Panc1 (cell line): Measurements from ENCODE around the gene FKBP1A. TPM values are rescaled to one million over a fixed set of nuclear protein-coding genes. Genes with fewer than 3 reads are reported as not detected.

Experiments
- ATAC-seq: fragments of 200-7000 bp; cut with Tn5 transposase; 2 replicates; pipeline ENCODE4 v1.9.1; 2020; ENCODE audit warnings: mild to moderate bottlenecking, moderate library complexity
- BruUV-seq: library from RNA; stranded (reverse); fragments of 400-500 nt; replicated peaks from 2 replicates; lab custom pipeline; 2021; lab: Mats Ljungman, UMichigan
- CTCF ChIA-PET: fragments of 300-600 bp; sonication (Branson Sonifier 250); formaldehyde crosslinking; loops from one replicate; lab custom pipeline; 2022; ENCODE audit warnings: antibody characterized with exemption; lab: Charles Lee
- POLR2A ChIA-PET: fragments of 300-600 bp; sonication (Branson Sonifier 250); formaldehyde crosslinking; loops from one replicate; lab custom pipeline; 2022; ENCODE audit warnings: antibody characterized with exemption; lab: Charles Lee
- DNase-seq: peaks from one replicate; pipeline ENCODE4 v3.0.0-alpha.2; 2010; ENCODE audit warnings: low read depth, low spot score
- H3K27ac ChIP-seq: 2 replicates; pipeline ENCODE4 v1.5.1; 2011; ENCODE audit warnings: mild to moderate bottlenecking, low read length, inconsistent platforms
- H3K27me3 ChIP-seq: fragments of 200-500 bp; sonication (Bioruptor generic); 2 replicates; pipeline ENCODE4 v1.6.0; 2014; ENCODE audit warnings: low read length, inconsistent platforms; ENCODE audit not compliant: control insufficient read depth, insufficient read depth
- H3K36me3 ChIP-seq: fragments of 200-500 bp; sonication (Bioruptor generic); 2 replicates; pipeline ENCODE4 v1.5.1; 2014; ENCODE audit warnings: inconsistent platforms, mild to moderate bottlenecking, low read length, moderate library complexity; ENCODE audit not compliant: control insufficient read depth, insufficient read depth
- H3K4me1 ChIP-seq: 2 replicates; pipeline ENCODE4 v1.5.1; 2011; ENCODE audit warnings: inconsistent platforms, mild to moderate bottlenecking, low read length, moderate library complexity; ENCODE audit not compliant: control insufficient read depth, insufficient read depth
- H3K4me3 ChIP-seq, 2 experiments: 2 replicates each; pipeline ENCODE4 v1.5.1; 2011 to 2012; ENCODE audit warnings: low read depth in 2 of 2, low read length in 2 of 2, mild to moderate bottlenecking in 2 of 2, inconsistent platforms in 1 of 2, moderate library complexity in 1 of 2
- H3K9me3 ChIP-seq: fragments of 200-500 bp; sonication (Bioruptor generic); 2 replicates; pipeline ENCODE4 v1.5.1; 2014; ENCODE audit warnings: low read depth, mild to moderate bottlenecking, inconsistent platforms, low read length, moderate library complexity; ENCODE audit not compliant: control insufficient read depth, insufficient read depth
- POLR2AphosphoS5 ChIP-seq: IDR thresholded peaks from 2 replicates; pipeline ENCODE4 v1.6.1; 2012; ENCODE audit warnings: mild to moderate bottlenecking, low read depth, low read length, moderate library complexity
- SIN3A ChIP-seq: IDR thresholded peaks from 2 replicates; pipeline ENCODE4 v1.6.1; 2012; ENCODE audit warnings: low read depth, mild to moderate bottlenecking, low read length, moderate library complexity, borderline replicate concordance; ENCODE audit not compliant: insufficient read depth
- TCF7L2 ChIP-seq: IDR thresholded peaks from 2 replicates; pipeline ENCODE4 v1.6.1; 2011; ENCODE audit warnings: mild to moderate bottlenecking, low read depth, low read length, inconsistent platforms
- in situ Hi-C: cut with HindIII; loops from 2 replicates; pipeline ENCODE4 v1.10.0; 2016; ENCODE audit warnings: low sequenced_read_pairs, low pct_unique_long_range_greater_than_20kb
- intact Hi-C: fragments of 100-400 bp; cut with micrococcal nuclease; formaldehyde crosslinking; loops from one replicate; pipeline ENCODE4 v1.10.0; 2022; ENCODE audit not compliant: unreplicated experiment
- total RNA-seq: library from RNA; stranded (reverse); gene quantifications from one replicate; pipeline ENCODE4 v1.2.1, GENCODE V29; 2021; ENCODE audit not compliant: unreplicated experiment
- TF ChIP-seq, protein P1 (sequence below), 2 experiments: IDR thresholded peaks; 2 replicates each; pipeline ENCODE4 v1.6.1; 2011 to 2012; ENCODE audit warnings: low read depth in 2 of 2, control low read depth in 1 of 2, low read length in 1 of 2, mild to moderate bottlenecking in 1 of 2, moderate library complexity in 1 of 2; ENCODE audit not compliant: insufficient read depth in 1 of 2
- TF ChIP-seq, protein P2 (sequence below): fragments of 450-650 bp; IDR thresholded peaks from 2 replicates; pipeline ENCODE4 v1.5.1; 2017; ENCODE audit warnings: mild to moderate bottlenecking

Gene FKBP1A
- total RNA-seq, 1 experiment from 2014 or later: 695 TPM

DNA sequence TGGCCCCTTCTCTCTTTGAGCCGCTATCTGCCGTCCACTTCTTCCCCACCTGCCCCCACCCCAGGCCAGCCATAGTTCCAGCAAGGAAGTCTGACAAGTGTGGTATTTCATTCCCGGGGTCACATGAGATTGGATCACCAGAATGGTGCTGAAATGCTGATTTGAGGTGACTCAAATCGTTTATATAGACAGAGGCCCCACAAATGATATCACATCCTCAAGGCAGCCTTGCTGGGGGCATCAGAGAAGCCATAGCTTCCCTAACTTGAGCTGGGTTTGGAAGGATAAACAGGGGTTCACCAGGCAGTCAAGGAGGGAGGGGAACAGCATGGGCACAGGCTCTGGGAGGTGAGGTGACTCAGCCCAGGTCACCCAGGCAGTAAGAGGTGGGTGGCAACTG lies 73.8 kb downstream of the FKBP1A start:
- H3K36me3 ChIP-seq: no peaks in the 10 kb centered on the region
- BruUV-seq: no TSS peak
- no peak overlapping the region for H3K4me3 ChIP-seq
- ATAC-seq: no peak
- no peaks in the 10 kb centered on the region for H3K27me3 ChIP-seq
- DNase-seq: no peak
- ChIA-PET POLR2A (no interaction called here), CTCF (no interaction called here)
- peaks cover 6% of the 10 kb centered on the region for H3K4me1 ChIP-seq
- no peak overlapping the region for H3K27ac ChIP-seq
- no peaks in the 10 kb centered on the region for H3K9me3 ChIP-seq
- intact Hi-C loops: no loop called here
- TF ChIP-seq, protein P1, sequence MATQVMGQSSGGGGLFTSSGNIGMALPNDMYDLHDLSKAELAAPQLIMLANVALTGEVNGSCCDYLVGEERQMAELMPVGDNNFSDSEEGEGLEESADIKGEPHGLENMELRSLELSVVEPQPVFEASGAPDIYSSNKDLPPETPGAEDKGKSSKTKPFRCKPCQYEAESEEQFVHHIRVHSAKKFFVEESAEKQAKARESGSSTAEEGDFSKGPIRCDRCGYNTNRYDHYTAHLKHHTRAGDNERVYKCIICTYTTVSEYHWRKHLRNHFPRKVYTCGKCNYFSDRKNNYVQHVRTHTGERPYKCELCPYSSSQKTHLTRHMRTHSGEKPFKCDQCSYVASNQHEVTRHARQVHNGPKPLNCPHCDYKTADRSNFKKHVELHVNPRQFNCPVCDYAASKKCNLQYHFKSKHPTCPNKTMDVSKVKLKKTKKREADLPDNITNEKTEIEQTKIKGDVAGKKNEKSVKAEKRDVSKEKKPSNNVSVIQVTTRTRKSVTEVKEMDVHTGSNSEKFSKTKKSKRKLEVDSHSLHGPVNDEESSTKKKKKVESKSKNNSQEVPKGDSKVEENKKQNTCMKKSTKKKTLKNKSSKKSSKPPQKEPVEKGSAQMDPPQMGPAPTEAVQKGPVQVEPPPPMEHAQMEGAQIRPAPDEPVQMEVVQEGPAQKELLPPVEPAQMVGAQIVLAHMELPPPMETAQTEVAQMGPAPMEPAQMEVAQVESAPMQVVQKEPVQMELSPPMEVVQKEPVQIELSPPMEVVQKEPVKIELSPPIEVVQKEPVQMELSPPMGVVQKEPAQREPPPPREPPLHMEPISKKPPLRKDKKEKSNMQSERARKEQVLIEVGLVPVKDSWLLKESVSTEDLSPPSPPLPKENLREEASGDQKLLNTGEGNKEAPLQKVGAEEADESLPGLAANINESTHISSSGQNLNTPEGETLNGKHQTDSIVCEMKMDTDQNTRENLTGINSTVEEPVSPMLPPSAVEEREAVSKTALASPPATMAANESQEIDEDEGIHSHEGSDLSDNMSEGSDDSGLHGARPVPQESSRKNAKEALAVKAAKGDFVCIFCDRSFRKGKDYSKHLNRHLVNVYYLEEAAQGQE (IDR thresholded peaks at IDR 0.05; ENCODE audit: insufficient read depth in 1 of 2, low read depth in 2 of 2, low read length in 1 of 2): no peak
- no peak for TF ChIP-seq SIN3A
- TF ChIP-seq, protein P2, sequence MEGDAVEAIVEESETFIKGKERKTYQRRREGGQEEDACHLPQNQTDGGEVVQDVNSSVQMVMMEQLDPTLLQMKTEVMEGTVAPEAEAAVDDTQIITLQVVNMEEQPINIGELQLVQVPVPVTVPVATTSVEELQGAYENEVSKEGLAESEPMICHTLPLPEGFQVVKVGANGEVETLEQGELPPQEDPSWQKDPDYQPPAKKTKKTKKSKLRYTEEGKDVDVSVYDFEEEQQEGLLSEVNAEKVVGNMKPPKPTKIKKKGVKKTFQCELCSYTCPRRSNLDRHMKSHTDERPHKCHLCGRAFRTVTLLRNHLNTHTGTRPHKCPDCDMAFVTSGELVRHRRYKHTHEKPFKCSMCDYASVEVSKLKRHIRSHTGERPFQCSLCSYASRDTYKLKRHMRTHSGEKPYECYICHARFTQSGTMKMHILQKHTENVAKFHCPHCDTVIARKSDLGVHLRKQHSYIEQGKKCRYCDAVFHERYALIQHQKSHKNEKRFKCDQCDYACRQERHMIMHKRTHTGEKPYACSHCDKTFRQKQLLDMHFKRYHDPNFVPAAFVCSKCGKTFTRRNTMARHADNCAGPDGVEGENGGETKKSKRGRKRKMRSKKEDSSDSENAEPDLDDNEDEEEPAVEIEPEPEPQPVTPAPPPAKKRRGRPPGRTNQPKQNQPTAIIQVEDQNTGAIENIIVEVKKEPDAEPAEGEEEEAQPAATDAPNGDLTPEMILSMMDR: no peak
- no peak for TF ChIP-seq POLR2AphosphoS5
- no peak for TF ChIP-seq TCF7L2
- in situ Hi-C loops: no loop called here

Other genes starting within 250 kb of the FKBP1A start
- gene TMEM74B, start 208.1 kb downstream of the FKBP1A start, total RNA-seq: 1.1 TPM
- gene C20orf202, start 189.6 kb downstream of the FKBP1A start, total RNA-seq: not detected
- 1.0 TPM for gene RAD21L1, start 167.0 kb downstream of the FKBP1A start, total RNA-seq
- gene SNPH, start 126.8 kb downstream of the FKBP1A start, total RNA-seq: 6.4 TPM
- 1.8 TPM for gene SDCBP2, start 63.9 kb downstream of the FKBP1A start, total RNA-seq
- 151 TPM for gene NSFL1C, start 73.8 kb upstream of the FKBP1A start, total RNA-seq
- gene SIRPB2, start 98.4 kb upstream of the FKBP1A start, total RNA-seq: not detected
- not detected for gene SIRPD, start 164.7 kb upstream of the FKBP1A start, total RNA-seq
- gene SIRPB1, start 227.0 kb upstream of the FKBP1A start, total RNA-seq: 0.72 TPM